Measurements from ENCODE around the gene TASOR2.

GRCh38 chr10:5661043-5661442, 23.6 kb upstream of the TASOR2 start:
- no peak for TF ChIP-seq CTCF (IDR thresholded peaks at IDR 0.05; ENCODE audit: low read length)
- TF ChIP-seq EZH2 (optimal IDR thresholded peaks at IDR 0.05; ENCODE audit: low read depth, low read length): no peak
- no peak for TF ChIP-seq EZH2phosphoT487 (IDR thresholded peaks at IDR 0.05; ENCODE audit: low read length)

Measured in MM.1S (cell line).